ENCODE data around the gene RALGPS1. TPM values are rescaled to one million over a fixed set of nuclear protein-coding genes. Genes with fewer than 3 reads are reported as not detected.
A peak's percentile ranks its signal among the peaks of the same experiment; 100 is the strongest.

Gene RALGPS1
- total and polyA plus RNA-seq, 2 of the 13 experiments (the other 11 are each of a cell fraction or from before 2014, with no cell fraction given) = 3.7 to 6.5 TPM

GRCh38 chr9:127224883-127225739 lies 310.5 kb downstream of the RALGPS1 start (continued):
- TF ChIP-seq MLXIP (CRISPR knock-in tag; IDR thresholded peaks at IDR 0.05; ENCODE audit: borderline replicate concordance) (no peak), ZNF557 (CRISPR knock-in tag; IDR thresholded peaks at IDR 0.05) (no peak), ARID4A (CRISPR knock-in tag; IDR thresholded peaks at IDR 0.05; ENCODE audit: borderline replicate concordance) (peak; percentile 23; the same call in 1 of the 2 replicates), HNRNPLL (IDR thresholded peaks at IDR 0.05; ENCODE audit: low read depth, low read length, poor library complexity, severe bottlenecking) (no peak), POLR2AphosphoS5 (IDR thresholded peaks at IDR 0.05; ENCODE audit: low read depth, low read length) (no peak), ZIK1 (CRISPR knock-in tag; IDR thresholded peaks at IDR 0.05; ENCODE audit: borderline replicate concordance, low read depth) (no peak), ZNF589 (CRISPR knock-in tag; conservative IDR thresholded peaks at IDR 0.05) (no peak), TBL1XR1 (IDR thresholded peaks at IDR 0.05; ENCODE audit: borderline replicate concordance, low read length, partially characterized antibody) (no peak), ZNF234 (CRISPR knock-in tag; conservative IDR thresholded peaks at IDR 0.05) (no peak), ZNF570 (CRISPR knock-in tag; IDR thresholded peaks at IDR 0.05; ENCODE audit: borderline replicate concordance) (no peak), KLF9 (CRISPR knock-in tag; IDR thresholded peaks at IDR 0.05; ENCODE audit: low read depth) (no peak), HIVEP1 (CRISPR knock-in tag; IDR thresholded peaks at IDR 0.05) (no peak), NFAT5 (CRISPR knock-in tag; IDR thresholded peaks at IDR 0.05) (no peak; the same call in 1 of the 2 replicates), ZNF317 (CRISPR knock-in tag; IDR thresholded peaks at IDR 0.05) (no peak), HNRNPH1 (optimal IDR thresholded peaks at IDR 0.05; ENCODE audit: low read depth, low read length) (no peak), ZNF546 (CRISPR knock-in tag; conservative IDR thresholded peaks at IDR 0.05) (no peak), ISX (CRISPR knock-in tag; conservative IDR thresholded peaks at IDR 0.05) (no peak)

Data from HepG2 (cell line).